ENCODE measurements around the gene ARHGEF2. TPM values are rescaled to one million over a fixed set of nuclear protein-coding genes. Genes with fewer than 3 reads are reported as not detected.
"Not testable (repeated sequence)": the region's sequence is repeated elsewhere in the genome, so short reads cannot be mapped to it uniquely, and the experiment has no call there.

ARHGEF2 gene
- total RNA-seq, 1 experiment from 2014 or later: 167 TPM

DNA sequence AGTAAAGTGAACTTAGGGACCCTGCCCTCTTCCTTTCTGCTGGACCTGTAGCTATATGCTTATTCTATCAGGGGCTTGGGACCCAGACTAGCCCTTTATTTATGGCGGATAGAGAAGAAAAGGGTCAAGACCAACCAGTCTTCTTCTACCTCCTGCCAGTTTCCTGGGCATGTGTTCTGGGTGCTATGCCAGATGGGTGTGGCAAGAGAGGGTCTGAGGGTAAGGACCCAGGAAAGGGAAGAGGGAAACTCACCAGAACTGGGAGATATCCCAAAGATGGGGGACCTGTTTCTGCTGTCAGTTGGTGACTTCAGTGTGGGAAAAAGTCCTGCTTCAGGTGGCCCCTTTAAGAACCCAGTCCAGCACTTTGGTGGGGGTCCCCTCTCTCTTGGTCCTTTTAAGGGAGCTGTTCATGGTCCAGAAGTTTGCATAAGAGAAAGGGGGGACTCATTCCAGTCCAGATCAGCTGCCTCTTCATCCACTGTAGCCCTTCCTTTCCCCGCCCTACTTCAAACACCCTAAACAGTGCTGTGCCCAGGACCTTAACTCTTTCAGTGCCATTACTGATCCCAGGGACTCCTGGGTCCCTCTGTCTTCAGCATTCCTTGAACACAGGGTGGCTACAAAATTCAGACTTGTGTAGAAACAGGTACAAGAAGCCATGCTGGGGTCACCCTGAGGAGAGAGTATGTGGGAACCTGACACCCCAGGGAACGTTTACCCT, 24.0 kb upstream of the ARHGEF2 start:
- no peak overlapping the region for H3K27ac ChIP-seq
- H3K4me1 ChIP-seq: peaks cover 31% of the 10 kb centered on the region
- no peaks in the 10 kb centered on the region for H3K27me3 ChIP-seq
- H3K9me3 ChIP-seq (replicated peaks): no peaks in the 10 kb centered on the region
- peak in 1 of 2 experiments; percentile 12 for DNase-seq
- H3K4me3 ChIP-seq: no peak overlapping the region
- H3K36me3 ChIP-seq: no peaks in the 10 kb centered on the region

DNA sequence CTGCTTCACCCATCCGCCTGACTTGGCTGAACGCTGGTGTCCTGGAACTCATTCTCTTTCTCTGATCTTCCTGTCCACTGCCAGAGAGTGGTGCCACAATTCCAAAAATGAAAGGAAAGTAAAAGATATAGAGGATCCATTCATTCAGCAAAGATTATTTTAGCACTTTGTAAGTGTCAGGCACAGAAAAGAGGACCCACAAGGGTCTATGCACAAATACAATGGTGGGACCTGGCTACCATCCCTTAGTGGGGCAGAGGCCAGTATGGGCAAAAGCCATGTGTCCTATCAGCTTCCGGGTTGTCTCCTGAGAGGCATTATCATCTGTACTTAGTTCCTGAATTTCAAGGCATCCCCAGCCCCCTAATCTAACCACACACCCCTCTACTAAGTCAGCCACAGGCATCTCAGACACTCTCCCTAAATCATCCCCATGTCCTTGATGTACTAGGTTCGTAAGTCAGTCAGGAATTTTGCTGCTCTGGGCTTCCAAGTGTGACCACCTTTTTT, 23.4 kb upstream of the ARHGEF2 start:
- H3K36me3 ChIP-seq: no peaks in the 10 kb centered on the region
- H3K27ac ChIP-seq: no peak overlapping the region
- H3K9me3 ChIP-seq (replicated peaks): no peaks in the 10 kb centered on the region
- no peak overlapping the region for H3K4me3 ChIP-seq
- no peaks in the 10 kb centered on the region for H3K27me3 ChIP-seq
- H3K4me1 ChIP-seq: peaks cover 25% of the 10 kb centered on the region
- peak; percentile 20 to 25 for DNase-seq

DNA sequence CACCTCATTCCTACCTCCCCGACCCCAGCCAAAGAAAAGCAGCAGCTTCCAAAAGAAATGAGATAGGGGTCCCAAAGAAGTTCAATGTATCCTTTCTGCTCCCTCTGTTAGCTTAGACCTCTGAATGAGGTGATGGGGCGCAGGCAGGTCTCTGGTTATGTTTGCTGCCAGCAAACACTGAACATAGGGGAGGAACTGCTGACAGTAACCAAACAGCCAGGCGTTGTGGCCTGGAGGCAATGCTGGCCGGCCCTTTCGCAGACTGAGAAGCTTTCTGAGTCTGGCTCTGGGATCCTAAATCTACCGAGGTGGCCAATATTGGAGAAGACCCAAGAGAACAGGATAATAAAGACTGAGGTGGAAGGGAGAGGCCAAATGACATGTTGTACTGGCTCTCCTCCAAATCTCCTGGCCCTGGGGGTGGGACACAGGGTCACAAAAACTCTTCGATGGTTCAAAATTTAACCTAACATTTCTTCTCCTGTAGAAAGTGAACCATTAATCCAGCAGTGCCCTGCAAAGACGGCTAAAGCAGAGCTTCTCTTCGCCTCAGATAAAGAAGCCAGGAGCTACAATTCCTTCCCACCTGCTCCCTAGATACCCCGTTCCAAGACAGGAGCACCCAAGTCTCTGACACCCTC, 22.8 kb upstream of the ARHGEF2 start:
- Histone ChIP-seq H3K27ac (no peak overlapping the region), H3K36me3 (no peaks in the 10 kb centered on the region), H3K27me3 (no peaks in the 10 kb centered on the region), H3K9me3 (replicated peaks) (no peaks in the 10 kb centered on the region), H3K4me1 (peaks cover 24% of the 10 kb centered on the region), H3K4me3 (no peak overlapping the region)
- no peak for DNase-seq

DNA sequence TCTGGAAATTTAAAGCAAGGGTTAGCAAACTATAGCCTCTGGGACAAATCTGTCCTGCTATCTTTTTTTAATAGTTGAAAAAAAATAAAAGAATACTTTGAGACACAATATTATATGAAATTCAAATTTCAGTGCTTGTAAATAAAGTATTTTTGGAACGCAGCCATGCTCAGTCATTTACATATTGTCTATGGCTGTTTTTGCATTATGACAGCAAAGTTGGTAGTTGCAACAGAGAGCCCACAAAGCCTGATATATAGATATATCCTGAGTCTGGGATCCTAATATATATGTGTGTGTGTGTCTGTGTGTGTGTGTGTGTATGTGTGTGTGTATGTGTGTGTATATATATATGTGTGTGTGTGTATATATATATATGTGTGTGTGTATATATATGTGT, 21.6 kb upstream of the ARHGEF2 start:
- no peak overlapping the region for H3K4me3 ChIP-seq
- H3K9me3 ChIP-seq (replicated peaks): no peaks in the 10 kb centered on the region
- DNase-seq: no peak
- H3K36me3 ChIP-seq: no peaks in the 10 kb centered on the region
- H3K4me1 ChIP-seq: peaks cover 24% of the 10 kb centered on the region
- H3K27me3 ChIP-seq: no peaks in the 10 kb centered on the region
- no peak overlapping the region for H3K27ac ChIP-seq

DNA sequence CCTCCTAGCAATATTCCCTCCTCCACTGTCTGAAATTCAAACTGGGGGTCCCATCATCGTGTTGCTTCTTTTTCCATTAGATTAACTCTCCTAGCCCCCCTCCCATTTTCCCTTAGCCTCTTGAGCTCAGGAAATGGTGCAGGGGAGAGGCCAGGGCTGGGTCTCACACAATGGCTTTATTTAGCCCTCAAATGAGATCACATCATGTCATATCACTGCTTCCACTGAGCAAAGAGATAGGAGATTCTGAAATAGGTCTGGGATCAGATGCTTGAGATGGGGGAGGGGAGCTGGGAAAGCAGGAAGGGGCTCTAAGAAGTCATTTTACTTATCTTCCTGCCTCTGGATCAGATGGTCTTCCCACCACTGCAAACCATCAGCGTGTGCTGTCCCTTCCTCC, 17.8 kb upstream of the ARHGEF2 start:
- no peak for DNase-seq
- Histone ChIP-seq H3K4me3 (no peak overlapping the region), H3K4me1 (0 out of 2 replicates have a peak, but pooled peaks cover 4% of the 10 kb centered on the region), H3K27ac (no peak overlapping the region), H3K9me3 (replicated peaks) (no peaks in the 10 kb centered on the region), H3K36me3 (no peaks in the 10 kb centered on the region), H3K27me3 (no peaks in the 10 kb centered on the region)

DNA sequence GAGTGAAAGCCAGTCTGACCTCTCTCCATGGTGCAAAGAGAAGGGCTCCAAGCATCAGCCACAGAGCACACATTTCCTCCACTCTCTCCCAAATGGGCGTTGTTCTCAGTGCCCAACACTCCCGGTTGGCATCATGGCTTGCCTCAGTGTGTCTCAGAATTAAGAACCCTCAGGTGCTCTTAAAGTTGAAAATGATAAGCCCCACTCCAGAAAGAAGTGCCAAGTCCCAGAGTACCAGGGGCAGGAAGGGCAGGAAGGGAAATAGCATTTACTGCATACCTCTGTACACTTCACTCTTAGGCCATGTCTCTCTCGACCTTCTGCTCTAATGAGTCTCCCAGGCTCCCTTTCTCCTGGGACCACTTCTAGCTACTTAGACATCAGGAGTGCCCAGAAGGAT, 15.2 kb upstream of the ARHGEF2 start:
- Histone ChIP-seq H3K9me3 (replicated peaks) (no peaks in the 10 kb centered on the region), H3K27ac (no peak overlapping the region), H3K36me3 (no peaks in the 10 kb centered on the region), H3K27me3 (no peaks in the 10 kb centered on the region), H3K4me1 (0 out of 2 replicates have a peak, but pooled peaks cover 4% of the 10 kb centered on the region), H3K4me3 (no peak overlapping the region)
- DNase-seq: no peak

DNA sequence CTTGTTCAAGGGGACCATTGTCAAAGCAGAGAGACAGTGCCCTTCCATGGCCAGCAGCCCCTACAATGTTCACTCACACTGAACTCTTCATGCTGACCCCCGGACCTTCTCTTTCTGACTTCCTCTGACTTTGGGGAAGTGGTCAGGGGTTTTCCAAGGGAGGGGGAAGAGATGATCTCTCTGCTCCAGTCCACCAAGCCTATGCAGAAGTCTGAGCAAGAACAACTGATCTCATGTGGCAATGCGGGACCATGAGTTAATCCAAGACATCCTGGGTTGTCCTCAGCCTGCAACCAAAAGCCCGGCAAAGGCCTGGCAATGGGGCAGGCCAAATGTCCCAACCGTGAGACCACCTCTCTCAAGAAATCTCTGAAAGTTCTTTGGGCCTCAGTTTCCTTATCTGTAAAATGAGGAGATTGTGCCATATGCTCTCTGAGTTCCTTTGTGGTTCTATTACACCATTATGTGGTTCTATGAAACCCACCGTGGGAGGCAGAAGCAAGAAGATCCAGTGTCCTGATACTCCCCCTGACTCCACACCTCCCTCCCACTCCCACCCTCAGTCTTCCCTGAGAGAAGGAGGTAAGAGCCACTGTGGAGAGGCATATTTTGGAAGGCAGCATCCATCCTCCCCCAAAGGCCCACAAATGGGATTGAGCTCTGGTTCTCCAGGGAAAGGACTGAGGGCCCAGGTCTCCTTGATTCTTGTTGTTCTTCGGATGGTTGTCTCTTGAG, 11.8 kb upstream of the ARHGEF2 start:
- Histone ChIP-seq H3K27ac (no peak overlapping the region), H3K36me3 (no peaks in the 10 kb centered on the region), H3K4me3 (no peak overlapping the region), H3K9me3 (replicated peaks) (no peaks in the 10 kb centered on the region), H3K4me1 (0 out of 2 replicates have a peak, but pooled peaks cover 4% of the 10 kb centered on the region), H3K27me3 (no peaks in the 10 kb centered on the region)
- DNase-seq: no peak

DNA sequence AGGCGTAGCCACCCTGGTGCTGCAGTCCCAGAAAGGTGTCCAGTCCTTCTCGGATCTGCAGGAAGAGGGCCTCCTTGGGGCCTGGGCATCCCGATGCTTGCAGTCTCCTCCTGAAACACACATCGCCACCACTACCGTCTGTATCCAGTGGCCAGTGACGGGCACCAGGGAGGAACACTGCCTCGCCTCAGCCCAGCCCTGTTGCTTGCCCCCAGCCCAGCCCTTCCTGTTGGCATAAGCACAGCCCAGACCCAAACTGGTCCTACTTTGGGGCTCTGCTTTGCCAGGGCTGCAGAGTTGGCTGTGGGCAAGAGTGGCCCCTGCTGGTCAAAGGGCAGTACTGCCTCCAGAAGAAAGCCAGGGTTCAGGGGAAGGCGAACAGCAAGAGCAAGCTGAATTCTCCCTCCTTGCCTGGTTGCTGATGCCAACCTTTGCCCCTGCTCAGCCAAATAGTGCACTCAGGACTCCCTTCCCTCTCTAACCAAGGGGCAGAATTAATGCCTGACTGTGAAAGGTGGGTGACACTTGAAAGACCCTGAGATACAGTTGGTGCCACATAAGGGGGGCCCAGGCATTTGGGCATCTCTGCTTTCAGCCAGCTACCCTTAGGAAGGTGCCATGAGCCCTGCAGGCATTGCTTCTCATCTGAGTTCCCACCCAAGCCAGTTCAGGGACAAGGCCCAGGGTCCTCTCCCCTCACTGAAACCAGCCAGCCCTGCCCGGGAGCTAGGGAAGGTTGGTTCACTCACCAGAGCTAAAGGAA, 11.1 kb upstream of the ARHGEF2 start:
- DNase-seq: peak; percentile 61 to 83
- H3K4me1 ChIP-seq: peaks cover 6% of the 10 kb centered on the region
- H3K9me3 ChIP-seq (replicated peaks): no peaks in the 10 kb centered on the region
- H3K27me3 ChIP-seq: no peaks in the 10 kb centered on the region
- no peak overlapping the region for H3K4me3 ChIP-seq
- H3K36me3 ChIP-seq: no peaks in the 10 kb centered on the region
- no peak overlapping the region for H3K27ac ChIP-seq

DNA sequence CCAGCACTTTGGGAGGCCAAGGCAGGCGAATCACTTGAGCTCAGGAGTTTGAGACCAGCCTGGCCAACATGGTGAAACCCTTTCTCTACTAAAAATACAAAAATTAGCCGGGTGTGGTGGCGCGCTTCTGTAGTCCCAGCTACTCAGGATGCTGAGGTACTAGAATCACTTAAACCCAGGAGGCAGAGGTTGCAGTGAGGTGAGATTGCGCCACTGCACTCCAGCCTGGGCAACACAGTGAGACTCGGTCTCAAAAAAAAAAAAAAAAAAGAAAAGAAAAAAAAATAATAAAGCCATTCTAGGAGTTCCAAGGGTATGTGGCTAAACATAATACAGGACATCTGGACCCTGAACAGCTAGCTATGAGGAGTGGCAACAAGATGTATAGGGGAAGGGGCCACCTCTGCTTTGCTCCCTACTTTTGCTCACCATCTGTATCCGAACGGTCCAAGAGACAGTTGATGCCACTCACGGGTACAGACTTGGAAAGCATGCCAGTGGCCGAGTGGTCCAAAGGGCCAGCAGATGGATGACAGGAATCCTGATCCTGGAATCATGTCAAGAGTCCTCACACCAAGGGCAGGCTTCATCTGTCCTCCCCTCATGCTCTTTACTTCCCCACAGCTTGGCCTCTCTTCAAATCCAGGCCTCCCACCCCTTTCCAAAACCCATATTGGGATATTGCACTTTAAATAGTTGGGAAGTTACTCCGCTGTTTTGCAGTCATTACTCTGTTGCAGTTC, 6.7 kb upstream of the ARHGEF2 start:
- H3K27ac ChIP-seq: not testable (repeated sequence)

DNA sequence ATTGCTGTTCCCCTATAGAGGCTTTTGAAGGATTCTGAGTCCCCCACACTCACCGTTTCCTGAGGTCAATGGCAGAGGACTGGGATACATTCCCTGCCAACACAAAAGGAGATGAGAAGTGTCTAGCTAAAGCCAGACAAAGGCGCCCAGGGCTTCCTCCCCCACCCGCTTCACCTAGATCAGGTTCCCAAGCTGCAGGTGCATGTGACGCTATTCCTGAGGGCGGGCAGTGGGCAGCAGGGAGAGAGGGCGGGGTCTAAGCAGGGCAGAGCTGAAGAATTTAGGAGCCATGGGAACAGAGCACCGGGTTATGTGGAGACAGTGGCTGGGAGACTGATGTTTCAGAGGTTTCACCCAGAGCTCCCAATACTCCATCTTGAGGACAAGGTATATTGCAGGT, 6.0 kb upstream of the ARHGEF2 start:
- no peaks in the 10 kb centered on the region for H3K36me3 ChIP-seq
- peak overlapping the region; percentile 80 for H3K27ac ChIP-seq
- peaks cover 29% of the 10 kb centered on the region for H3K4me1 ChIP-seq
- DNase-seq: no peak
- no peak overlapping the region for H3K4me3 ChIP-seq
- H3K27me3 ChIP-seq: no peaks in the 10 kb centered on the region
- no peaks in the 10 kb centered on the region for H3K9me3 ChIP-seq (replicated peaks)

More for the DNA sequence above, 6.7 kb upstream of the ARHGEF2 start:
- peaks cover 25% of the 10 kb centered on the region for H3K4me1 ChIP-seq
- not testable (repeated sequence) for DNase-seq; H3K9me3 ChIP-seq (replicated peaks); H3K36me3 ChIP-seq; H3K4me3 ChIP-seq; H3K27me3 ChIP-seq

DNA sequence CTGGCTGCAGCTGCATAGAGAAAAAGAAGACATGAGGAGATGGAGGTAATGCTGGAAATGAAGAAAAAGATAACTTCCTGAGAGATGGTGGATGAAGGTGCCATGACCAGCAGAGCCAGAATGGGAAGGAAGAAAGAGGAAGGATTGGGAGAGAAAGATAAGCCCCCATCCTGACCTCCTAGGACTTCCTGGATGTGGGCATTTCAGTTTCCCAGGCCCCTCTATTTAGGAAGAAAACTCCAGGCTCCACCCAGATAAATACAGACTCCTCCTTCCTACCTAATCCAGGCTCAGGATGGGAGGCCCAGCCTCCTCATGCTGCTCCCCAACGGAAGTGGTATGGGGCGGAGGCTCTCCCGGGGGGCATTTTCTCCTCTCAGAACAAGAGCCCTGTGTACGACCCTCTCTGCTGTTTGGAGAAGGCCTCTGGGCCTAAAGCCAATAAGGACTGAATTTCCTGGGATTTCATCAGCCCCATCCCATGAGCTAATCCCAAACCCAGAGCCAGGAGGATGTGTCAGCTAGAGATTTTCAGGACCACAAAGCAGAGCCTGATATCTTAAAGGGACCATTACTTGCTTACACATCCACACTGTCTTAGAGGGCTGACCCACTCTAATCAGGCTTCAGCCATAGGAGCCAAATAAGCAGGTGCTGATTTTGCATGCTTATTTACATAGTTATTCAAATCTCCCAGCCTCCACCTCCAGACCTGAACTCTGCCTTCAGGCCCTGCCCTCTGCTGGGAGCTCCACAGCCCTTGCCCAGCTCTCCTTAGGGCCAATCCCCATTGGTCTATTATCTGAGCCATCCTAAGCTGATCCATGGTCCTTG, 5.1 kb upstream of the ARHGEF2 start:
- peak overlapping the region; percentile 80 for H3K27ac ChIP-seq
- peak; percentile 95 to 98 for DNase-seq
- H3K4me1 ChIP-seq: peaks cover 29% of the 10 kb centered on the region
- H3K4me3 ChIP-seq: peak overlapping the region; percentile 52
- no peaks in the 10 kb centered on the region for H3K27me3 ChIP-seq
- H3K36me3 ChIP-seq: no peaks in the 10 kb centered on the region
- H3K9me3 ChIP-seq (replicated peaks): no peaks in the 10 kb centered on the region

DNA sequence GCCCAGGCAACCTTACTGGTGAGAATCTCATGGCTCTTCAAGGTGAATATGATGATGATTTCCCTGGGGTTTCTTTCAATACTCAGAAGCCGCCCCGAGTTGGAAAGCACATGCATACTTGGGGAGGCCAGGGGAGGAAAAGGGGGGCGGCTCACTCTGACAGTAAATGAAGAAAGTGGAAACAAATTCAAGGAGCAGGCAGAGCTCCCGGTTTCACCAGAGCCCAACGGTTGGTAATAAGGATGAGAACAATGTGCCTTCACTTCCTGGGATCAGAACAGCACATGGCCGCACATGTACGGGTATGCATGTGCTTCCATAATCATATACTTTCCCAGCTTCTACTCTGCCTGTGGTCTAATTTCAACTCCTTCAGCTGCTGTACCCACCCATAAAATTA, 3.8 kb upstream of the ARHGEF2 start:
- H3K27ac ChIP-seq: peak overlapping the region; percentile 80
- no peaks in the 10 kb centered on the region for H3K9me3 ChIP-seq (replicated peaks)
- peak overlapping the region; percentile 52 for H3K4me3 ChIP-seq
- peak in 1 of 2 experiments; percentile 24 for DNase-seq
- no peaks in the 10 kb centered on the region for H3K36me3 ChIP-seq
- H3K27me3 ChIP-seq: no peaks in the 10 kb centered on the region
- H3K4me1 ChIP-seq: peaks cover 29% of the 10 kb centered on the region

All from SJCRH30 (cell line).